Measurements from ENCODE around the gene CHTOP.

The CHTOP gene

DNA sequence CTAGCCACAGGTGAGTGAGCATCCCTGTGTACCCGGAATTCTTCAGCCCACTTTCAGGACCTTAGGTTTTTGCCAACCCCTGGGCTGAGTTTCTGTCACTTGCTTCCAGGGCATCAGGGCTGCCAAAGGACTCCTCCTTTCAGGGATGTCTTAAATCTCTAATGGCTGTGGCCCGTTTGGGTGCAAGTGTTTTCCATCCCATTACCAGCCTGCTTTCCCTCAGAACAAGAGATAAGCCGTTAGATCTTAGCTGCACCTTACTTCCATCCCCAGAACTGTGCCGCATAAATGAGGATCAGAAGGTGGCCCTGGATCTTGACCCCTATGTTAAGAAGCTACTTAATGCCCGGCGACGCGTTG, 25.3 kb downstream of the CHTOP start:
- TF ChIP-seq TAF1 (IDR thresholded peaks at IDR 0.05; ENCODE audit: low read depth), result no peak
- no peak for TF ChIP-seq RAD21 (IDR thresholded peaks at IDR 0.05; ENCODE audit: low read depth)

DNA sequence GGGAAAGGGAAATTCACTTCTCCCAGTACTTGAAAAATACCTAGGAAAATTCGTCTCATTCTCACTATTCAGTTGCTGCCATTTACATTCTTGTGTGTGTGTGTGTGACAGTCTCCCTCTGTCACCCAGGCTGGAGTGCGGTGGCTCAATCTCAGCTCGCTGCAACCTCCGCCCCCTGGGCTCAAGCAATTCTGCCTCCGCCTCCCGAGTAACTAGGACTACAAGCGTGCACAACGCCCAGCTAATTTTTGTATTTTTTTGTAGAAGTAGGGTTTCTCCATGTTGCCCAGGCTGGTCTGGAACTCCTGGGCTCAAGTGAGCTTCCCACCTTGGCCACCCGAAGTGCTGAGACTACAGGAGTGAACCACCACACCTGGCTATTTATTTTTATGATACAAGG, 25.8 kb downstream of the CHTOP start:
- TF ChIP-seq YY1 (IDR thresholded peaks at IDR 0.05; ENCODE audit: low read depth), result no peak
- no peak for TF ChIP-seq EP300 (IDR thresholded peaks at IDR 0.05; ENCODE audit: borderline replicate concordance)
- TF ChIP-seq FOXM1 (IDR thresholded peaks at IDR 0.05; ENCODE audit: borderline replicate concordance, low read depth), result no peak
- TF ChIP-seq CEBPB (IDR thresholded peaks at IDR 0.05), result no peak
- TF ChIP-seq, protein P1, sequence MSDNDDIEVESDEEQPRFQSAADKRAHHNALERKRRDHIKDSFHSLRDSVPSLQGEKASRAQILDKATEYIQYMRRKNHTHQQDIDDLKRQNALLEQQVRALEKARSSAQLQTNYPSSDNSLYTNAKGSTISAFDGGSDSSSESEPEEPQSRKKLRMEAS (IDR thresholded peaks at IDR 0.05), result no peak
- TF ChIP-seq RAD21 (IDR thresholded peaks at IDR 0.05; ENCODE audit: low read depth), result no peak
- no peak for TF ChIP-seq TAF1 (IDR thresholded peaks at IDR 0.05; ENCODE audit: low read depth)
- TF ChIP-seq NFIC (IDR thresholded peaks at IDR 0.05), result no peak
- TF ChIP-seq ZBTB7A (IDR thresholded peaks at IDR 0.05; ENCODE audit: low read depth), result no peak
- TF ChIP-seq, protein P2, sequence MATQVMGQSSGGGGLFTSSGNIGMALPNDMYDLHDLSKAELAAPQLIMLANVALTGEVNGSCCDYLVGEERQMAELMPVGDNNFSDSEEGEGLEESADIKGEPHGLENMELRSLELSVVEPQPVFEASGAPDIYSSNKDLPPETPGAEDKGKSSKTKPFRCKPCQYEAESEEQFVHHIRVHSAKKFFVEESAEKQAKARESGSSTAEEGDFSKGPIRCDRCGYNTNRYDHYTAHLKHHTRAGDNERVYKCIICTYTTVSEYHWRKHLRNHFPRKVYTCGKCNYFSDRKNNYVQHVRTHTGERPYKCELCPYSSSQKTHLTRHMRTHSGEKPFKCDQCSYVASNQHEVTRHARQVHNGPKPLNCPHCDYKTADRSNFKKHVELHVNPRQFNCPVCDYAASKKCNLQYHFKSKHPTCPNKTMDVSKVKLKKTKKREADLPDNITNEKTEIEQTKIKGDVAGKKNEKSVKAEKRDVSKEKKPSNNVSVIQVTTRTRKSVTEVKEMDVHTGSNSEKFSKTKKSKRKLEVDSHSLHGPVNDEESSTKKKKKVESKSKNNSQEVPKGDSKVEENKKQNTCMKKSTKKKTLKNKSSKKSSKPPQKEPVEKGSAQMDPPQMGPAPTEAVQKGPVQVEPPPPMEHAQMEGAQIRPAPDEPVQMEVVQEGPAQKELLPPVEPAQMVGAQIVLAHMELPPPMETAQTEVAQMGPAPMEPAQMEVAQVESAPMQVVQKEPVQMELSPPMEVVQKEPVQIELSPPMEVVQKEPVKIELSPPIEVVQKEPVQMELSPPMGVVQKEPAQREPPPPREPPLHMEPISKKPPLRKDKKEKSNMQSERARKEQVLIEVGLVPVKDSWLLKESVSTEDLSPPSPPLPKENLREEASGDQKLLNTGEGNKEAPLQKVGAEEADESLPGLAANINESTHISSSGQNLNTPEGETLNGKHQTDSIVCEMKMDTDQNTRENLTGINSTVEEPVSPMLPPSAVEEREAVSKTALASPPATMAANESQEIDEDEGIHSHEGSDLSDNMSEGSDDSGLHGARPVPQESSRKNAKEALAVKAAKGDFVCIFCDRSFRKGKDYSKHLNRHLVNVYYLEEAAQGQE (IDR thresholded peaks at IDR 0.05; ENCODE audit: low read depth), result no peak
- TF ChIP-seq, protein P3, sequence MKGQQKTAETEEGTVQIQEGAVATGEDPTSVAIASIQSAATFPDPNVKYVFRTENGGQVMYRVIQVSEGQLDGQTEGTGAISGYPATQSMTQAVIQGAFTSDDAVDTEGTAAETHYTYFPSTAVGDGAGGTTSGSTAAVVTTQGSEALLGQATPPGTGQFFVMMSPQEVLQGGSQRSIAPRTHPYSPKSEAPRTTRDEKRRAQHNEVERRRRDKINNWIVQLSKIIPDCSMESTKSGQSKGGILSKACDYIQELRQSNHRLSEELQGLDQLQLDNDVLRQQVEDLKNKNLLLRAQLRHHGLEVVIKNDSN (IDR thresholded peaks at IDR 0.05), result no peak
- no peak for TF ChIP-seq CREB1 (IDR thresholded peaks at IDR 0.05; ENCODE audit: low read depth)
- no peak for TF ChIP-seq EGR1 (IDR thresholded peaks at IDR 0.05)
- TF ChIP-seq TCF12 (IDR thresholded peaks at IDR 0.05; ENCODE audit: low read depth), result no peak
- no peak for TF ChIP-seq TEAD4 (IDR thresholded peaks at IDR 0.05)

- TF ChIP-seq TAF1 (IDR thresholded peaks at IDR 0.05; ENCODE audit: low read depth) (no peak), TCF12 (IDR thresholded peaks at IDR 0.05; ENCODE audit: low read depth) (no peak), FOXM1 (IDR thresholded peaks at IDR 0.05; ENCODE audit: borderline replicate concordance, low read depth) (no peak), EP300 (IDR thresholded peaks at IDR 0.05; ENCODE audit: borderline replicate concordance) (no peak), NFIC (IDR thresholded peaks at IDR 0.05) (no peak), CREB1 (IDR thresholded peaks at IDR 0.05; ENCODE audit: low read depth) (no peak), TEAD4 (IDR thresholded peaks at IDR 0.05) (no peak), CEBPB (IDR thresholded peaks at IDR 0.05) (no peak), ZBTB7A (IDR thresholded peaks at IDR 0.05; ENCODE audit: low read depth) (no peak), EGR1 (IDR thresholded peaks at IDR 0.05) (no peak)
- TF ChIP-seq, protein P1 (IDR thresholded peaks at IDR 0.05), result no peak
- TF ChIP-seq, protein P3 (IDR thresholded peaks at IDR 0.05), result no peak
Measured at GRCh38 chr1:153661111-153661708, 27.3 kb downstream of the CHTOP start.

DNA sequence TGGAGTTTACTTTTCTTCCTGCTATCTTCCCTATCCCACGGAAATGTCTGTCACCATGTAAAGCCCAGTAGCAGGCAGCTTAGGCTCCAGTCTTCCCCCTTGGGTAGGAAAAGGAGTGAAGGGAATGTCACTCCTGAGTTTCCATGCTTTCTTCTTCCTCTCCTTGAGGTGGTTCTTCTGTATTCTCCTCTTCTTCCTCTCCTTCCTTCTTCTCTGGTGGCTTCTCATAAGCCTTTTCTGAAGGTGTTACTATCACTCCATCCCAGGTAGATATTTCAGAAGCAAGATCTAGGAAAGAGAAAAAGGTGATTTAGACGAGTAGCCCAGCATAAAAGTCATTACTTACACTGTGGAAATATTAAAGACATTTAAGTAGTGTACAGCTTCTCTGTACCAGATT, 28.4 kb downstream of the CHTOP start:
- TF ChIP-seq, protein P3 (IDR thresholded peaks at IDR 0.05), result no peak
- TF ChIP-seq ZBTB7A (IDR thresholded peaks at IDR 0.05; ENCODE audit: low read depth), result no peak
- no peak for TF ChIP-seq TCF12 (IDR thresholded peaks at IDR 0.05; ENCODE audit: low read depth)
- no peak for TF ChIP-seq FOXM1 (IDR thresholded peaks at IDR 0.05; ENCODE audit: borderline replicate concordance, low read depth)
- TF ChIP-seq EGR1 (IDR thresholded peaks at IDR 0.05), result no peak
- TF ChIP-seq, protein P1 (IDR thresholded peaks at IDR 0.05), result no peak
- TF ChIP-seq CEBPB (IDR thresholded peaks at IDR 0.05), result no peak
- TF ChIP-seq, protein P2 (IDR thresholded peaks at IDR 0.05; ENCODE audit: low read depth), result no peak
- TF ChIP-seq TEAD4 (IDR thresholded peaks at IDR 0.05), result no peak
- TF ChIP-seq RAD21 (IDR thresholded peaks at IDR 0.05; ENCODE audit: low read depth), result no peak
- TF ChIP-seq YY1 (IDR thresholded peaks at IDR 0.05; ENCODE audit: low read depth), result no peak
- no peak for TF ChIP-seq CREB1 (IDR thresholded peaks at IDR 0.05; ENCODE audit: low read depth)
- no peak for TF ChIP-seq TAF1 (IDR thresholded peaks at IDR 0.05; ENCODE audit: low read depth)
- no peak for TF ChIP-seq NFIC (IDR thresholded peaks at IDR 0.05)

DNA sequence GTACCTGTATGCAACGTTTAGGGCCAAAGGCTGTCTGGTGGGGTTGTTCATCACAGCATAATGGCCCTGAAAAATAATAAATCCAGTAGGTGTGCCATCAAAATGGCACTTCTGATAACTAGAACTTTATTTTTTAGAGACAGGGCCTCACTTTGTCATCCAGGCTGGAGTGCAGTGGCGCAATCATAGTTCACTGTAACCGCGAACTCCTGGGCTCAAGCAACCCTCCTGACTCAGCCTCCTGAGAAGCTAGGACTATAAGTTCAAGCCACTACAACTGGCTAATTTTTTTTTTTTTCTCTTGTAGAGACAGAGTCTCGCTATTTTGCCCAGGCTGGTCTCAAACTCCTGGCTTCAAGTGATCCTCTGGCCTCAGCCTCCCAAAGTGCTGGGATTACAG, 29.3 kb downstream of the CHTOP start:
- TF ChIP-seq, protein P3 (IDR thresholded peaks at IDR 0.05), result no peak
- TF ChIP-seq TEAD4 (IDR thresholded peaks at IDR 0.05) (no peak), YY1 (IDR thresholded peaks at IDR 0.05; ENCODE audit: low read depth) (no peak), EGR1 (IDR thresholded peaks at IDR 0.05) (no peak), ZBTB7A (IDR thresholded peaks at IDR 0.05; ENCODE audit: low read depth) (no peak), CEBPB (IDR thresholded peaks at IDR 0.05) (no peak), CREB1 (IDR thresholded peaks at IDR 0.05; ENCODE audit: low read depth) (no peak), RAD21 (IDR thresholded peaks at IDR 0.05; ENCODE audit: low read depth) (no peak), FOXM1 (IDR thresholded peaks at IDR 0.05; ENCODE audit: borderline replicate concordance, low read depth) (no peak), NFIC (IDR thresholded peaks at IDR 0.05) (no peak), EP300 (IDR thresholded peaks at IDR 0.05; ENCODE audit: borderline replicate concordance) (no peak), TCF12 (IDR thresholded peaks at IDR 0.05; ENCODE audit: low read depth) (no peak), TAF1 (IDR thresholded peaks at IDR 0.05; ENCODE audit: low read depth) (no peak)
- TF ChIP-seq, protein P2 (IDR thresholded peaks at IDR 0.05; ENCODE audit: low read depth), result no peak
- TF ChIP-seq, protein P1 (IDR thresholded peaks at IDR 0.05), result no peak

Data from Ishikawa (cell line).